ENCODE measurements around the gene CLEC9A. TPM values are rescaled to one million over a fixed set of nuclear protein-coding genes. Genes with fewer than 3 reads are reported as not detected.

CLEC9A gene
- total and polyA plus RNA-seq, 4 donors, result 0.03 to 0.14 TPM; not detected in 2

GRCh38 chr12:10088955-10089900 lies 58.7 kb downstream of the CLEC9A start:
- no peak for DNase-seq (ENCODE audit: low spot score)
- TF ChIP-seq HNF4A (conservative IDR thresholded peaks at IDR 0.05), result peak; percentile 67 to 74
- TF ChIP-seq ZBTB33 (IDR thresholded peaks at IDR 0.05), result no peak
- peak; percentile 38 for TF ChIP-seq SP1 (IDR thresholded peaks at IDR 0.05)
- TF ChIP-seq FOXA2 (IDR thresholded peaks at IDR 0.05), result peak; percentile 37
- TF ChIP-seq TAF1 (conservative IDR thresholded peaks at IDR 0.05), result no peak
- TF ChIP-seq YY1 (IDR thresholded peaks at IDR 0.05), result peak; percentile 45
- TF ChIP-seq EGR1 (IDR thresholded peaks at IDR 0.05; ENCODE audit: low read depth in 2 of 2), result no peak
- TF ChIP-seq RXRA (IDR thresholded peaks at IDR 0.05), result peak; percentile 37 to 62
- TF ChIP-seq, protein P1, sequence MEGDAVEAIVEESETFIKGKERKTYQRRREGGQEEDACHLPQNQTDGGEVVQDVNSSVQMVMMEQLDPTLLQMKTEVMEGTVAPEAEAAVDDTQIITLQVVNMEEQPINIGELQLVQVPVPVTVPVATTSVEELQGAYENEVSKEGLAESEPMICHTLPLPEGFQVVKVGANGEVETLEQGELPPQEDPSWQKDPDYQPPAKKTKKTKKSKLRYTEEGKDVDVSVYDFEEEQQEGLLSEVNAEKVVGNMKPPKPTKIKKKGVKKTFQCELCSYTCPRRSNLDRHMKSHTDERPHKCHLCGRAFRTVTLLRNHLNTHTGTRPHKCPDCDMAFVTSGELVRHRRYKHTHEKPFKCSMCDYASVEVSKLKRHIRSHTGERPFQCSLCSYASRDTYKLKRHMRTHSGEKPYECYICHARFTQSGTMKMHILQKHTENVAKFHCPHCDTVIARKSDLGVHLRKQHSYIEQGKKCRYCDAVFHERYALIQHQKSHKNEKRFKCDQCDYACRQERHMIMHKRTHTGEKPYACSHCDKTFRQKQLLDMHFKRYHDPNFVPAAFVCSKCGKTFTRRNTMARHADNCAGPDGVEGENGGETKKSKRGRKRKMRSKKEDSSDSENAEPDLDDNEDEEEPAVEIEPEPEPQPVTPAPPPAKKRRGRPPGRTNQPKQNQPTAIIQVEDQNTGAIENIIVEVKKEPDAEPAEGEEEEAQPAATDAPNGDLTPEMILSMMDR (IDR thresholded peaks at IDR 0.05; ENCODE audit: low read depth, low read length, missing input control), result no peak
- 43% methylated on average over 8 of the region's 8 CpGs for WGBS
- Histone ChIP-seq H3K27me3 (ENCODE audit: control insufficient read depth in 4 of 4, insufficient read depth in 4 of 4, low read length in 3 of 4) (no peaks in the 10 kb centered on the region), H3K4me1 (ENCODE audit: control insufficient read depth in 4 of 4, insufficient read depth in 4 of 4, low read length in 3 of 4) (peaks cover 4 to 16% (median 10%) of the 10 kb centered on the region in 4 donors), H3K9ac (ENCODE audit: low read depth in 1 of 2, low read length in 2 of 2) (no peak overlapping the region), H3K27ac (ENCODE audit: low read depth in 1 of 2, low read length in 2 of 2) (no peak overlapping the region), H3K36me3 (ENCODE audit: control insufficient read depth in 4 of 4, insufficient read depth in 3 of 4, low read depth in 1 of 4, low read length in 3 of 4) (no peaks in the 10 kb centered on the region), H3K4me3 (ENCODE audit: low read depth in 1 of 3, low read length in 3 of 3) (no peak overlapping the region), H3K9me3 (ENCODE audit: control insufficient read depth in 4 of 4, low read length in 3 of 4) (no peaks in the 10 kb centered on the region)

DNA sequence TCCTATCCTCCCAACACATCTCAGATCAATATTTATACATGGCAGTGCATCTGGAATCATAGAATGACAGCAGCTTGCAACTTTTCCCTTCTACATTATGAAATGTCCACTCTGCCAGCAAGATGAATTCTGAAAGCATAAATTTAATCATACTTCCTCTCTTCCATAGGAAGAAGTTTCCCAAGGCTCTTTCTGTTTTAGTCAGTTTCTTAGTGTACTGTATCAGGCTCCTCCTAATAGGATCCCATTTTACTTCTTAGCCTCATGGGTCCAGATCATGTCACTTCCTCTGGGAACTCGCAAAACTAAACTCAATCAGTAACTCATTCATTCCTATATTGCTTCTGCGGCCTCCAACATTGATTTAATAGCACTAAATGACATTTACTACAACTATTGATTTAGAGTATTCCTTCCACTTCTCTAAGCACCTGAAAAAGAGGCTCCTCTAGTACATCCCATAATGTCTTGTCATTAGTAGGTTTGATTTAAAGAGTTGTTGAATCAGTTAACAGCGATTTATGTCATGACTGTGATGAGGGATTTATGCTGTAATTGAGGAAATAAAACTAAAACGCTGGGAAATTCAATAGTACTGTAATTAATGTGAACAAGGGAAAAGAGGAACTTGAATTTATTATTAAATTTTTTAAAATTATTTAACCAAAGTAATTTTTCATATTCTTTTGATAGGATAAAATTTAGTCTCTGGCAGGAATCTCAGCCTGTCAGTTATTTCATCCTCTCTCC lies 64.3 kb downstream of the CLEC9A start:
- DNase-seq (ENCODE audit: low spot score), result no peak
- Histone ChIP-seq H3K36me3 (ENCODE audit: control insufficient read depth in 4 of 4, insufficient read depth in 3 of 4, low read depth in 1 of 4, low read length in 3 of 4) (no peaks in the 10 kb centered on the region), H3K4me3 (ENCODE audit: low read depth in 1 of 3, low read length in 3 of 3) (no peak overlapping the region), H3K27ac (ENCODE audit: low read depth in 1 of 2, low read length in 2 of 2) (peak overlapping the region in 1 of 2 donors; percentile 26), H3K4me1 (ENCODE audit: control insufficient read depth in 4 of 4, insufficient read depth in 4 of 4, low read length in 3 of 4) (no peaks in the 10 kb centered on the region), H3K9ac (ENCODE audit: low read depth in 1 of 2, low read length in 2 of 2) (no peak overlapping the region), H3K9me3 (ENCODE audit: control insufficient read depth in 4 of 4, low read length in 3 of 4) (no peaks in the 10 kb centered on the region), H3K27me3 (ENCODE audit: control insufficient read depth in 4 of 4, insufficient read depth in 4 of 4, low read length in 3 of 4) (no peaks in the 10 kb centered on the region)
- TF ChIP-seq SP1 (IDR thresholded peaks at IDR 0.05), result no peak
- no peak for TF ChIP-seq TAF1 (conservative IDR thresholded peaks at IDR 0.05)
- TF ChIP-seq FOXA1 (IDR thresholded peaks at IDR 0.05), result no peak
- no peak for TF ChIP-seq JUND (IDR thresholded peaks at IDR 0.05)
- no peak for TF ChIP-seq NR2F2 (IDR thresholded peaks at IDR 0.05)
- TF ChIP-seq GABPA (IDR thresholded peaks at IDR 0.05 in 1 of 2, conservative IDR thresholded peaks at IDR 0.05 in 1 of 2), result no peak
- TF ChIP-seq FOXA2 (IDR thresholded peaks at IDR 0.05), result no peak
- no peak for TF ChIP-seq EGR1 (IDR thresholded peaks at IDR 0.05; ENCODE audit: low read depth in 2 of 2)
- 81% methylated on average over 4 of the region's 4 CpGs for WGBS
